GM12875 (cell line): ENCODE measurements around the gene RGS7BP.

ENCODE experiments used
- H3K4me3 ChIP-seq: one replicate; pipeline ENCODE4 v1.5.1; 2011; ENCODE audit warnings: low read depth, low read length, control low read depth
- TF ChIP-seq, protein P1 (sequence below): IDR thresholded peaks from 2 replicates; pipeline ENCODE4 v1.5.1; 2011; ENCODE audit warnings: low read depth, mild to moderate bottlenecking, control low read depth, inconsistent platforms, low read length, moderate library complexity, borderline replicate concordance; ENCODE audit not compliant: insufficient read depth

RGS7BP gene

DNA sequence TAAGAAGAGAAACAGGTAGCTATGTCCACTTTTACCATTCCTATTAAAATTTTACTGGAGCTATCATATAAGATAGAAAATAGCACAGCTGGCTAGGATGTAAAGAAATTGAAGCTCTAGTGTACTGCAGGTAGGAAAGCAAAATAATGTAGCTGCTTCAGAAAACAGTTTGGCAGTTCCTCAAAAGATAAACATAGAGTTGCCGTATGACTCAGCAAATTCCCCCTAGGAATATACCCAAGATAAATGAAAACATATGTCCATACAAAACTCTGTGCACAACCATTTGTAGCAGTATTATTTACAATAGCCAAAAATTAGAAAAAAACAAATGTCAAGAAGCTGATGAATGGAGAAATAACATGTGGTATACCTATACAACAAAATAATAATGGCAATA, 119.9 kb downstream of the RGS7BP start:
- TF ChIP-seq, protein P1, sequence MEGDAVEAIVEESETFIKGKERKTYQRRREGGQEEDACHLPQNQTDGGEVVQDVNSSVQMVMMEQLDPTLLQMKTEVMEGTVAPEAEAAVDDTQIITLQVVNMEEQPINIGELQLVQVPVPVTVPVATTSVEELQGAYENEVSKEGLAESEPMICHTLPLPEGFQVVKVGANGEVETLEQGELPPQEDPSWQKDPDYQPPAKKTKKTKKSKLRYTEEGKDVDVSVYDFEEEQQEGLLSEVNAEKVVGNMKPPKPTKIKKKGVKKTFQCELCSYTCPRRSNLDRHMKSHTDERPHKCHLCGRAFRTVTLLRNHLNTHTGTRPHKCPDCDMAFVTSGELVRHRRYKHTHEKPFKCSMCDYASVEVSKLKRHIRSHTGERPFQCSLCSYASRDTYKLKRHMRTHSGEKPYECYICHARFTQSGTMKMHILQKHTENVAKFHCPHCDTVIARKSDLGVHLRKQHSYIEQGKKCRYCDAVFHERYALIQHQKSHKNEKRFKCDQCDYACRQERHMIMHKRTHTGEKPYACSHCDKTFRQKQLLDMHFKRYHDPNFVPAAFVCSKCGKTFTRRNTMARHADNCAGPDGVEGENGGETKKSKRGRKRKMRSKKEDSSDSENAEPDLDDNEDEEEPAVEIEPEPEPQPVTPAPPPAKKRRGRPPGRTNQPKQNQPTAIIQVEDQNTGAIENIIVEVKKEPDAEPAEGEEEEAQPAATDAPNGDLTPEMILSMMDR, result no peak
- no peak overlapping the region for H3K4me3 ChIP-seq

DNA sequence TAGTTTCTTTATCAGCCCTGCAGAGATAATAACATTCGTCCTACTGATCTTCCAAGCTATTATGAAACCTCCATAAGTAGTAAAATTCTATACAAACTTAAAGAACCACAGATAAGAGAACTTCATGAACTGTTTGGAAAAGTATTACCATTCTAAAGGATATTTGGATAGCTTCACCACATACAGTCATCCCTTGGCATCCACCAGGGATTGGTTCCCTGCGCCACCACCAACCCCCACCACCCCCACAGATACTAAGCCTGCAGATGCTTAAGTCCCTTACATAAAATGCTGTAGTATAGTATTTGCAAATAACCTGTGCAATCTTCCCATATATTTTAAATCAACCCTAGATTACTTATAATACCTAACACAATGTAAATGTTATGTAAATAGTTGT, 123.1 kb downstream of the RGS7BP start:
- no peak overlapping the region for H3K4me3 ChIP-seq
- TF ChIP-seq, protein P1, result no peak

DNA sequence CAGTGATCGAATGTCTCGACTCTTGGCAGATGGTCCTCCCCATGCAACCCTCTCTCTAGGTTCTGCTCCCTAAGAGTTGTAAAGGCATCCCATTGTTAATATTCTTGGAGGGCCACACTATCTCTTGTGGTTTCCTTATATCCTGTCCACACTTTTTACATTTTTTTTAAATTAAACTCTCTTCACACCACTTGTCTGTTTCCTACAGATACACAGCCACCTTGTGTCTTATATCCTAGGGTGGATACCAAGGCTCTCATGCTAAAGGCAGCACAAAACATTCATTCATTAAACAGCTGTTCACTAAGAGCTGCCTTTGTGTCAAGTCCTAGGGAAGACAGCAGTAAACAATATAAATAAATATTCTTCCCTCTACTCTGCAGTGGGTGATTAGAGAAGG, 124.0 kb downstream of the RGS7BP start:
- TF ChIP-seq, protein P1, result no peak
- no peak overlapping the region for H3K4me3 ChIP-seq

DNA sequence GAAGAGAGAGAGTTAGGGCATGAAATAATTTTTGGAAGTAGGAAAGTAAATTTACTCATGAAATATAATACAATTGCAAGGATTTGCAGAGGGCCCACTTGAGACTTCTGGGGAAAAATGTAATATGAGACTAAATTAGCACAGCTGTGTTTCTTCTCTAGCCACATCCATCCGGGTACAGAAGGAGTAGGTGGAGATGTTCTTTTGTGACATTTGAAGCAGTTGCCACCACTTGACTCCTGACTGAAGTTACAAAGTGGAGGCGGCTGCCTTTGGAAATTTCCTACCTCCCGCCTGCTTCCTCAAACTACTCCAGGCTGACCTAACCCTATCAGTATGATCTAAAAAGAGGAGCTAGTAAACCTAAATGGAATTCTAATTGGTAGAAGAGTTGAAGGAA, 126.4 kb downstream of the RGS7BP start:
- no peak overlapping the region for H3K4me3 ChIP-seq
- TF ChIP-seq, protein P1, result no peak

DNA sequence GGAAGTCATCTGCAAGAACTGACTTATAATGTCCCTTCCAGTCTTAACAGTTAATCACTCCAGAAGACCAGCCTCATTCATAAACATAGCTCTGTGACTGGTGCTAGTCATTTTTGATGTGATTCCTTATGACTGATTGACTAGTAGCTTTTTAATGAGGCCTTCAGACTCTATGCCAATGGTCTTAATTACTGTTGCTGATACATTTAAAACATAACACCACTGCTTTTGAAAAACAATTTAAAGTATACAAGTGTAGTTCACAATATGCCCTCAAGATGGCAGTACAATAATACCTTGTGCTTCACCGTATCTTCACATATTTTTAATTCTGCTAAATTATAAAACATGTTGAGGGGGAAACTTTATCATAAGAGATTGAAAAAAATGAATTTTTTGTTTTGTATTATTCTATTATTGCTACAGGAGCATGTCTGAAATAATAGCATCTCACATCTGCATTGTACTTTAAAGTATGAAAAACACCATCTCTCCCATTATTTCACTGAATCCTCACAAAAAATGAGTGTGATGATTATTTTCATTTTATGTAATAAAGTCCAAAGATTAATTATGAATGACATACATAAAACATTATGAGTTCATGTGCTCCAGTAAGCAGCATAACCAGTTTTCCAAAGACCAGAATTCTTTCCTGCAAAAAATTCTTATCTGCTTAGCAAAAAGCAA, 129.3 kb downstream of the RGS7BP start:
- no peak overlapping the region for H3K4me3 ChIP-seq

DNA sequence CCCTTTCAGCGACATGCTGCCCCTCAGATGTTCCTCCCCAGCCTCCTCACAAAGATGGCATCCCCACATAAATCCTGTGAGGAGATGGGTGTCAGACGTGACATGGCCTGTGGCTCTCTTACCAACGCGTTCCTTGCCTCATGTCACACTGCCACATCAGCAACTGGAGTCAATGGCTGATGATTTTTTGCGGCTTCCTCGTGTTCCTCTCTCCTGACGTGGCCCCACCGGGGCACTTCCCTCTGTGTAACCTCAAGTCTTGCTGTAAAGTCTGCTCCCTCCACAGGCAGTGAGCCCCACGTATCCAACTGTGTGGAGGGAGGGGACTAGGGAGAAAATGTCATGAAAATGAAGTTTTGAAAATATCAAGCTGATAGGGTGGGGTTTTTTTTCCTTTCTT, 131.3 kb downstream of the RGS7BP start:
- no peak overlapping the region for H3K4me3 ChIP-seq

More for the DNA sequence above, 129.3 kb downstream of the RGS7BP start:
- TF ChIP-seq, protein P1, result peak; percentile 26; the same call in 1 of the 2 replicates

More for the DNA sequence above, 131.3 kb downstream of the RGS7BP start:
- TF ChIP-seq, protein P1, result no peak
